HepG2 (cell line): Measurements from ENCODE around the gene TOLLIP. TPM values are rescaled to one million over a fixed set of nuclear protein-coding genes. Genes with fewer than 3 reads are reported as not detected.

Source experiments
- ATAC-seq: fragments of 200-7000 bp; cut with Tn5 transposase; 3 replicates; pipeline ENCODE4 v1.9.1; 2020; ENCODE audit warnings: mild to moderate bottlenecking, moderate library complexity
- BruUV-seq: library from RNA; stranded (reverse); fragments of 400-500 nt; replicated peaks from 2 replicates; lab custom pipeline; 2021; lab: Mats Ljungman, UMichigan
- CTCF ChIA-PET: fragments of 300-600 bp; formaldehyde crosslinking; extraction: SDS; loops from one replicate; lab custom pipeline; 2021; ENCODE audit warnings: low total read pairs, inconsistent platforms, low intra/inter-chr PET ratio; lab: Yijun Ruan, JAX
- POLR2A ChIA-PET: fragments of 350-600 bp; sonication (Branson Sonifier 250); formaldehyde crosslinking; loops from one replicate; lab custom pipeline; 2020; ENCODE audit warnings: antibody characterized with exemption, inconsistent platforms; lab: Yijun Ruan, JAX
- DNase-seq: peaks from one replicate; pipeline ENCODE4 v3.0.0-alpha.2; 2015; ENCODE audit warnings: low spot score
- FAIRE-seq: peaks from 3 replicates; lab custom pipeline; 2011; peaks lifted over from hg19 to GRCh38; lab: Jason Lieb, UNC
- H2AFZ ChIP-seq: one replicate; pipeline ENCODE4 v1.6.1; 2011; ENCODE audit warnings: low read length, inconsistent platforms
- H3K27ac ChIP-seq: fragments of 300-600 bp; 3 replicates; pipeline ENCODE4 v1.8.0; 2011; ENCODE audit warnings: mixed run types, mild to moderate bottlenecking, mixed read lengths, low read length, inconsistent platforms; ENCODE audit not compliant: insufficient read depth; ENCODE audit errors: extremely low read length
- H3K27me3 ChIP-seq, 2 experiments: fragments of 200-600 bp in 1 of 2; 2 replicates in 1 of 2; 3 replicates in 1 of 2; pipeline versions ENCODE4 v1.6.0 to v1.8.0; 2011; ENCODE audit warnings: low read length in 2 of 2, mild to moderate bottlenecking in 2 of 2, moderate library complexity in 2 of 2, inconsistent platforms in 1 of 2; ENCODE audit not compliant: insufficient read depth in 2 of 2, control insufficient read depth in 1 of 2
- H3K36me3 ChIP-seq, 2 experiments: fragments of 200-600 bp in 1 of 2; replicated peaks in 1 of 2; 2 replicates in 1 of 2; 3 replicates in 1 of 2; pipeline versions ENCODE4 v1.5.1 to v1.8.0; 2011; ENCODE audit warnings: low read length in 2 of 2, inconsistent platforms in 1 of 2; ENCODE audit not compliant: insufficient read depth in 2 of 2, control insufficient read depth in 1 of 2
- H3K4me1 ChIP-seq: 2 replicates; pipeline ENCODE4 v1.5.1; 2012; ENCODE audit warnings: low read length, inconsistent platforms; ENCODE audit not compliant: insufficient read depth
- H3K4me2 ChIP-seq: 2 replicates; pipeline ENCODE4 v1.6.0; 2011; ENCODE audit warnings: low read depth, low read length, inconsistent platforms
- H3K4me3 ChIP-seq, 3 experiments: fragments of 200-600 bp in 1 of 3; sonication (generic), shearing (Covaris generic) in 1 of 3; replicated peaks in 1 of 3; 2 replicates each; pipeline ENCODE4 v1.5.1; 2011 to 2016; ENCODE audit warnings: low read length in 3 of 3, inconsistent platforms in 2 of 3, low read depth in 2 of 3, mild to moderate bottlenecking in 2 of 3, control low read depth in 1 of 3, mixed read lengths in 1 of 3; ENCODE audit not compliant: insufficient read depth in 1 of 3
- H3K79me2 ChIP-seq: one replicate; pipeline ENCODE4 v1.6.1; 2011; ENCODE audit warnings: low read length, inconsistent platforms; ENCODE audit not compliant: insufficient read depth
- H3K9ac ChIP-seq: 2 replicates; pipeline ENCODE4 v1.6.0; 2011; ENCODE audit warnings: mild to moderate bottlenecking, low read depth, low read length, inconsistent platforms; ENCODE audit not compliant: insufficient read depth
- H3K9me3 ChIP-seq: 2 replicates; pipeline ENCODE4 v1.5.1; 2012; ENCODE audit warnings: mild to moderate bottlenecking, low read length
- H4K20me1 ChIP-seq: 2 replicates; pipeline ENCODE4 v1.6.0; 2011; ENCODE audit warnings: inconsistent platforms, mild to moderate bottlenecking, low read length, moderate library complexity; ENCODE audit not compliant: insufficient read depth
- HIC2 ChIP-seq: sonication (generic); formaldehyde crosslinking; IDR thresholded peaks from 2 replicates; pipeline ENCODE4 v1.9.0; 2022; ENCODE audit warnings: low read depth, missing genetic modification reagents
- HNRNPL ChIP-seq: fragments of 200-400 bp; formaldehyde crosslinking; IDR thresholded peaks from 2 replicates; pipeline ENCODE4 v1.6.1; 2017; ENCODE audit warnings: mild to moderate bottlenecking, low read depth, low read length
- PHF5A ChIP-seq: IDR thresholded peaks from one replicate; pipeline ENCODE4 v1.6.1; 2018; ENCODE audit warnings: low read depth, missing genetic modification reagents; ENCODE audit not compliant: unreplicated experiment
- RAD21 ChIP-seq: fragments of 450-650 bp; formaldehyde crosslinking; IDR thresholded peaks from 2 replicates; pipeline ENCODE4 v1.5.0; 2020; ENCODE audit warnings: mild to moderate bottlenecking
- STAG1 ChIP-seq: sonication (generic); formaldehyde crosslinking; IDR thresholded peaks from 2 replicates; pipeline ENCODE4 v1.4.0; 2020; ENCODE audit warnings: missing genetic modification reagents
- ZNF180 ChIP-seq: sonication (generic); formaldehyde crosslinking; IDR thresholded peaks from 2 replicates; pipeline ENCODE4 v1.4.0; 2020; ENCODE audit warnings: low read depth, missing genetic modification reagents, borderline replicate concordance
- WGBS: methylation state at CpG from one replicate; pipeline ENCODE4 v1.1.6; 2017; ENCODE audit warnings: low lambda C conversion rate; 5-methylcytosine and 5-hydroxymethylcytosine counted together
- in situ Hi-C: cut with HindIII; loops from 2 replicates; pipeline ENCODE4 v1.10.0; 2017; ENCODE audit warnings: low pct_unique_long_range_greater_than_20kb; ENCODE audit not compliant: extremely low pct_ligation_motif_present
- intact Hi-C: fragments of 100-400 bp; cut with micrococcal nuclease; formaldehyde crosslinking; loops from one replicate; pipeline ENCODE4 v1.10.0; 2022; ENCODE audit not compliant: unreplicated experiment
- polyA plus RNA-seq, 8 experiments: library from polyadenylated mRNA; depleted of rRNA in 3 of 8; stranded (reverse) in 7 of 8; unstranded in 1 of 8; fragments of >200 nt; fragmentation: Illumina TruSeq in 4 of 8; extraction: Trizol in 4 of 8; gene quantifications; 2 replicates each; pipeline versions ENCODE4 v1.2.1 to v1.2.3, GENCODE V29; 2011 to 2016; ENCODE audit warnings: low read depth in 4 of 8, missing spikeins in 1 of 8, mixed read lengths in 1 of 8; ENCODE audit not compliant: insufficient read depth in 1 of 8
- total RNA-seq, 5 experiments: library from RNA; depleted of rRNA; stranded (reverse); fragments of >200 nt; fragmentation: Illumina TruSeq; extraction: Trizol; gene quantifications; 2 replicates each; pipeline ENCODE4 v1.2.3, GENCODE V29; 2016; ENCODE audit warnings: low read depth in 1 of 5
- TF ChIP-seq, protein P1 (sequence below): sonication (generic); formaldehyde crosslinking; IDR thresholded peaks from 2 replicates; pipeline ENCODE4 v1.5.0; 2020; ENCODE audit warnings: mild to moderate bottlenecking, missing genetic modification reagents, moderate library complexity

Gene TOLLIP
- total and polyA plus RNA-seq, 2 of the 13 experiments (the other 11 are each of a cell fraction or from before 2014, with no cell fraction given): 25.9 to 47.5 TPM

- H3K9me3 ChIP-seq: no peaks in the 10 kb centered on the region
- CTCF ChIA-PET: interaction anchor here (0.8 kb wide), 1 partner anchor 222 kb away, joined by 3 read pairs; no protein-coding TSS in a partner anchor
- in situ Hi-C loops (loop anchor here (10.0 kb wide), 1 partner anchor 91 kb away; the partner anchor contains the start of gene BRSK2), intact Hi-C loops (no loop called here)
- peaks cover 27% of the 10 kb centered on the region for H3K79me2 ChIP-seq
- no peak overlapping the region for H3K4me3 ChIP-seq
- ATAC-seq: peak; percentile 61
- H4K20me1 ChIP-seq: no peaks in the 10 kb centered on the region; the same call in 1 of the 2 replicates
- WGBS: 95% methylated on average over 13 of the region's 13 CpGs
- H3K27ac ChIP-seq: no peak overlapping the region
- DNase-seq: no peak
- no peak overlapping the region for H3K4me2 ChIP-seq
- POLR2A ChIA-PET: no interaction called here
- no peak overlapping the region for H3K9ac ChIP-seq
- no peak overlapping the region for H2AFZ ChIP-seq
- TF ChIP-seq PHF5A (CRISPR knock-in tag) (no peak), HNRNPL (peak; percentile 95), HIC2 (peak; percentile 56; the same call in 1 of the 2 replicates), STAG1 (CRISPR knock-in tag) (peak; percentile 76), ZNF180 (no peak), RAD21 (peak; percentile 61)
- TF ChIP-seq, protein P1, sequence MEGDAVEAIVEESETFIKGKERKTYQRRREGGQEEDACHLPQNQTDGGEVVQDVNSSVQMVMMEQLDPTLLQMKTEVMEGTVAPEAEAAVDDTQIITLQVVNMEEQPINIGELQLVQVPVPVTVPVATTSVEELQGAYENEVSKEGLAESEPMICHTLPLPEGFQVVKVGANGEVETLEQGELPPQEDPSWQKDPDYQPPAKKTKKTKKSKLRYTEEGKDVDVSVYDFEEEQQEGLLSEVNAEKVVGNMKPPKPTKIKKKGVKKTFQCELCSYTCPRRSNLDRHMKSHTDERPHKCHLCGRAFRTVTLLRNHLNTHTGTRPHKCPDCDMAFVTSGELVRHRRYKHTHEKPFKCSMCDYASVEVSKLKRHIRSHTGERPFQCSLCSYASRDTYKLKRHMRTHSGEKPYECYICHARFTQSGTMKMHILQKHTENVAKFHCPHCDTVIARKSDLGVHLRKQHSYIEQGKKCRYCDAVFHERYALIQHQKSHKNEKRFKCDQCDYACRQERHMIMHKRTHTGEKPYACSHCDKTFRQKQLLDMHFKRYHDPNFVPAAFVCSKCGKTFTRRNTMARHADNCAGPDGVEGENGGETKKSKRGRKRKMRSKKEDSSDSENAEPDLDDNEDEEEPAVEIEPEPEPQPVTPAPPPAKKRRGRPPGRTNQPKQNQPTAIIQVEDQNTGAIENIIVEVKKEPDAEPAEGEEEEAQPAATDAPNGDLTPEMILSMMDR: peak; percentile 68
- H3K27me3 ChIP-seq: no peaks in the 10 kb centered on the region
- no TSS peak for BruUV-seq
- peaks cover 30 to 56% of the 10 kb centered on the region in 2 experiments; a peak in 4 of 5 replicates for H3K36me3 ChIP-seq
- no peak for FAIRE-seq
- peaks cover 17% of the 10 kb centered on the region for H3K4me1 ChIP-seq
Observed at GRCh38 chr11:1293619-1294015, 15.8 kb downstream of the TOLLIP start.
